ENCODE data around the gene SNTG2.

DNA sequence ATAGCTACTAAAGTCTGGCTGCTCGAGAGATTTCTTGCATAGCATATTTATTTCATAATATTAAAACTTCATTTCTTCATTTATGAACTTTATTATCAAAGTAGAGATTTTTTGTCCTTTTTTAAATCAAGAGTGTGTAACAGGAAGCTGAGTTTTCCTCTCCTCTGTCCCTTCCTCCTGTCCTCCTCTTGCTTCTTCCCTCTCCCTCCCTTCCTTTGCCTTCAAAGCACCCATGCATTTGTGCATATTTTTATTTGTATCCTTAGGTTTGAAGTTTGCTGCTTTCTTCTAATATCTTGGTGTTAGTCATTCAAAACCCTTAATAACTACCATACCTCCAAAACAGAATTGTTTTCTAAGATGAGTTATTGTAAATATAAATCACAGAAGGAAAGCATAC, 174.6 kb downstream of the SNTG2 start:
- no peak for TF ChIP-seq SP1 (IDR thresholded peaks at IDR 0.05)
- no peak for TF ChIP-seq YY1 (IDR thresholded peaks at IDR 0.05)
- TF ChIP-seq, protein P1, sequence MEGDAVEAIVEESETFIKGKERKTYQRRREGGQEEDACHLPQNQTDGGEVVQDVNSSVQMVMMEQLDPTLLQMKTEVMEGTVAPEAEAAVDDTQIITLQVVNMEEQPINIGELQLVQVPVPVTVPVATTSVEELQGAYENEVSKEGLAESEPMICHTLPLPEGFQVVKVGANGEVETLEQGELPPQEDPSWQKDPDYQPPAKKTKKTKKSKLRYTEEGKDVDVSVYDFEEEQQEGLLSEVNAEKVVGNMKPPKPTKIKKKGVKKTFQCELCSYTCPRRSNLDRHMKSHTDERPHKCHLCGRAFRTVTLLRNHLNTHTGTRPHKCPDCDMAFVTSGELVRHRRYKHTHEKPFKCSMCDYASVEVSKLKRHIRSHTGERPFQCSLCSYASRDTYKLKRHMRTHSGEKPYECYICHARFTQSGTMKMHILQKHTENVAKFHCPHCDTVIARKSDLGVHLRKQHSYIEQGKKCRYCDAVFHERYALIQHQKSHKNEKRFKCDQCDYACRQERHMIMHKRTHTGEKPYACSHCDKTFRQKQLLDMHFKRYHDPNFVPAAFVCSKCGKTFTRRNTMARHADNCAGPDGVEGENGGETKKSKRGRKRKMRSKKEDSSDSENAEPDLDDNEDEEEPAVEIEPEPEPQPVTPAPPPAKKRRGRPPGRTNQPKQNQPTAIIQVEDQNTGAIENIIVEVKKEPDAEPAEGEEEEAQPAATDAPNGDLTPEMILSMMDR (IDR thresholded peaks at IDR 0.05; ENCODE audit: low read depth, low read length, missing input control), result no peak
- TF ChIP-seq, protein P2, sequence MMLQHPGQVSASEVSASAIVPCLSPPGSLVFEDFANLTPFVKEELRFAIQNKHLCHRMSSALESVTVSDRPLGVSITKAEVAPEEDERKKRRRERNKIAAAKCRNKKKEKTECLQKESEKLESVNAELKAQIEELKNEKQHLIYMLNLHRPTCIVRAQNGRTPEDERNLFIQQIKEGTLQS (IDR thresholded peaks at IDR 0.05), result no peak
- TF ChIP-seq, protein P3, sequence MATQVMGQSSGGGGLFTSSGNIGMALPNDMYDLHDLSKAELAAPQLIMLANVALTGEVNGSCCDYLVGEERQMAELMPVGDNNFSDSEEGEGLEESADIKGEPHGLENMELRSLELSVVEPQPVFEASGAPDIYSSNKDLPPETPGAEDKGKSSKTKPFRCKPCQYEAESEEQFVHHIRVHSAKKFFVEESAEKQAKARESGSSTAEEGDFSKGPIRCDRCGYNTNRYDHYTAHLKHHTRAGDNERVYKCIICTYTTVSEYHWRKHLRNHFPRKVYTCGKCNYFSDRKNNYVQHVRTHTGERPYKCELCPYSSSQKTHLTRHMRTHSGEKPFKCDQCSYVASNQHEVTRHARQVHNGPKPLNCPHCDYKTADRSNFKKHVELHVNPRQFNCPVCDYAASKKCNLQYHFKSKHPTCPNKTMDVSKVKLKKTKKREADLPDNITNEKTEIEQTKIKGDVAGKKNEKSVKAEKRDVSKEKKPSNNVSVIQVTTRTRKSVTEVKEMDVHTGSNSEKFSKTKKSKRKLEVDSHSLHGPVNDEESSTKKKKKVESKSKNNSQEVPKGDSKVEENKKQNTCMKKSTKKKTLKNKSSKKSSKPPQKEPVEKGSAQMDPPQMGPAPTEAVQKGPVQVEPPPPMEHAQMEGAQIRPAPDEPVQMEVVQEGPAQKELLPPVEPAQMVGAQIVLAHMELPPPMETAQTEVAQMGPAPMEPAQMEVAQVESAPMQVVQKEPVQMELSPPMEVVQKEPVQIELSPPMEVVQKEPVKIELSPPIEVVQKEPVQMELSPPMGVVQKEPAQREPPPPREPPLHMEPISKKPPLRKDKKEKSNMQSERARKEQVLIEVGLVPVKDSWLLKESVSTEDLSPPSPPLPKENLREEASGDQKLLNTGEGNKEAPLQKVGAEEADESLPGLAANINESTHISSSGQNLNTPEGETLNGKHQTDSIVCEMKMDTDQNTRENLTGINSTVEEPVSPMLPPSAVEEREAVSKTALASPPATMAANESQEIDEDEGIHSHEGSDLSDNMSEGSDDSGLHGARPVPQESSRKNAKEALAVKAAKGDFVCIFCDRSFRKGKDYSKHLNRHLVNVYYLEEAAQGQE (IDR thresholded peaks at IDR 0.05), result no peak
- no peak for TF ChIP-seq RAD21 (IDR thresholded peaks at IDR 0.05)
- no peak for TF ChIP-seq HNF4A (conservative IDR thresholded peaks at IDR 0.05)
- TF ChIP-seq GABPA (IDR thresholded peaks at IDR 0.05 in 1 of 2, conservative IDR thresholded peaks at IDR 0.05 in 1 of 2), result no peak
- TF ChIP-seq, protein P4, sequence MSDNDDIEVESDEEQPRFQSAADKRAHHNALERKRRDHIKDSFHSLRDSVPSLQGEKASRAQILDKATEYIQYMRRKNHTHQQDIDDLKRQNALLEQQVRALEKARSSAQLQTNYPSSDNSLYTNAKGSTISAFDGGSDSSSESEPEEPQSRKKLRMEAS (IDR thresholded peaks at IDR 0.05), result no peak
